Ishikawa (cell line): ENCODE data around the gene SLC25A24.

Source experiments
- CEBPB ChIP-seq: IDR thresholded peaks from 2 replicates; pipeline ENCODE4 v1.6.1; 2012
- CREB1 ChIP-seq: IDR thresholded peaks from 2 replicates; pipeline ENCODE4 v1.6.1; 2012; ENCODE audit warnings: low read depth
- EGR1 ChIP-seq: IDR thresholded peaks from 2 replicates; pipeline ENCODE4 v1.6.1; 2012
- EP300 ChIP-seq: IDR thresholded peaks from 2 replicates; pipeline ENCODE4 v1.6.1; 2012; ENCODE audit warnings: borderline replicate concordance
- FOXM1 ChIP-seq: IDR thresholded peaks from 2 replicates; pipeline ENCODE4 v1.6.1; 2012; ENCODE audit warnings: low read depth, borderline replicate concordance
- MAX ChIP-seq: IDR thresholded peaks from 2 replicates; pipeline ENCODE4 v1.6.1; 2012
- NFIC ChIP-seq: IDR thresholded peaks from 2 replicates; pipeline ENCODE4 v1.6.1; 2012
- RAD21 ChIP-seq: IDR thresholded peaks from 2 replicates; pipeline ENCODE4 v1.6.1; 2012; ENCODE audit warnings: low read depth
- REST ChIP-seq: IDR thresholded peaks from 2 replicates; pipeline ENCODE4 v1.6.1; 2012; ENCODE audit warnings: low read depth, mild to moderate bottlenecking
- TAF1 ChIP-seq: IDR thresholded peaks from 2 replicates; pipeline ENCODE4 v1.6.1; 2012; ENCODE audit warnings: low read depth, mild to moderate bottlenecking
- TCF12 ChIP-seq: IDR thresholded peaks from 2 replicates; pipeline ENCODE4 v1.6.1; 2012; ENCODE audit warnings: low read depth
- TEAD4 ChIP-seq: IDR thresholded peaks from 2 replicates; pipeline ENCODE4 v1.6.1; 2012
- USF1 ChIP-seq: IDR thresholded peaks from 2 replicates; pipeline ENCODE4 v1.6.1; 2012
- YY1 ChIP-seq: IDR thresholded peaks from 2 replicates; pipeline ENCODE4 v1.6.1; 2012; ENCODE audit warnings: low read depth
- ZBTB7A ChIP-seq: IDR thresholded peaks from 2 replicates; pipeline ENCODE4 v1.6.1; 2012; ENCODE audit warnings: low read depth

SLC25A24 gene

GRCh38 chr1:108107658-108108057, 92.5 kb downstream of the SLC25A24 start:
- TF ChIP-seq RAD21: no peak
- TF ChIP-seq TAF1: no peak
- TF ChIP-seq EGR1: no peak
- no peak for TF ChIP-seq MAX
- no peak for TF ChIP-seq TCF12
- TF ChIP-seq ZBTB7A: no peak
- no peak for TF ChIP-seq TEAD4
- no peak for TF ChIP-seq REST
- TF ChIP-seq USF1: no peak

- no peak for TF ChIP-seq TEAD4
- no peak for TF ChIP-seq TAF1
Observed at GRCh38 chr1:108106775-108107174, 93.4 kb downstream of the SLC25A24 start.

GRCh38 chr1:108100148-108100547, 100.0 kb downstream of the SLC25A24 start:
- TF ChIP-seq MAX: no peak
- no peak for TF ChIP-seq CEBPB
- no peak for TF ChIP-seq NFIC
- no peak for TF ChIP-seq TAF1
- no peak for TF ChIP-seq YY1
- no peak for TF ChIP-seq ZBTB7A

- TF ChIP-seq EP300 (no peak), CEBPB (no peak), ZBTB7A (no peak), RAD21 (no peak), REST (no peak), NFIC (no peak), YY1 (no peak), EGR1 (no peak), TEAD4 (no peak), USF1 (no peak), TAF1 (no peak), CREB1 (no peak), FOXM1 (no peak)
Observed at GRCh38 chr1:108097018-108097417, 103.1 kb downstream of the SLC25A24 start.

- no peak for TF ChIP-seq TEAD4
- no peak for TF ChIP-seq MAX
- TF ChIP-seq CREB1: no peak
- no peak for TF ChIP-seq EGR1
- TF ChIP-seq NFIC: no peak
- no peak for TF ChIP-seq TAF1
- TF ChIP-seq EP300: no peak
- no peak for TF ChIP-seq FOXM1
- TF ChIP-seq REST: no peak
- no peak for TF ChIP-seq TCF12
- TF ChIP-seq ZBTB7A: no peak
- TF ChIP-seq YY1: no peak
- no peak for TF ChIP-seq RAD21
- TF ChIP-seq CEBPB: no peak
Observed at GRCh38 chr1:108096089-108096488, 104.1 kb downstream of the SLC25A24 start.
